WERI-Rb-1 (cell line): ENCODE measurements around the gene KHDRBS1.
"Not testable (repeated sequence)": the region's sequence is repeated elsewhere in the genome, so short reads cannot be mapped to it uniquely, and the experiment has no call there.

Experiments used
- DNase-seq: peaks from one replicate; pipeline ENCODE4 v3.0.0-alpha.2; 2020
- H3K27ac ChIP-seq: fragments of 250-450 bp; sonication (Bioruptor Pico); 2 replicates; pipeline ENCODE4 v1.5.1; 2020; ENCODE audit warnings: mild to moderate bottlenecking, moderate library complexity
- H3K27me3 ChIP-seq: fragments of 250-450 bp; sonication (Bioruptor Pico); 2 replicates; pipeline ENCODE4 v1.5.1; 2021; ENCODE audit warnings: mild to moderate bottlenecking, low read depth, moderate library complexity; ENCODE audit not compliant: insufficient read depth, severe bottlenecking
- H3K36me3 ChIP-seq: fragments of 250-450 bp; sonication (Bioruptor Pico); 2 replicates; pipeline ENCODE4 v1.5.1; 2020; ENCODE audit warnings: mild to moderate bottlenecking, moderate library complexity
- H3K4me3 ChIP-seq: 2 replicates; pipeline ENCODE4 v1.5.1; 2011; ENCODE audit warnings: low read depth, mild to moderate bottlenecking, control low read depth, low read length
- H3K9me3 ChIP-seq: fragments of 250-450 bp; sonication (Bioruptor Pico); 2 replicates; pipeline ENCODE4 v1.5.1; 2021; ENCODE audit warnings: mild to moderate bottlenecking, moderate library complexity; ENCODE audit not compliant: severe bottlenecking
- CTCF ChIP-seq: IDR thresholded peaks from 2 replicates; pipeline ENCODE4 v1.5.1; 2011; ENCODE audit warnings: low read depth, mild to moderate bottlenecking, control low read depth, inconsistent platforms, low read length

Gene KHDRBS1

DNA sequence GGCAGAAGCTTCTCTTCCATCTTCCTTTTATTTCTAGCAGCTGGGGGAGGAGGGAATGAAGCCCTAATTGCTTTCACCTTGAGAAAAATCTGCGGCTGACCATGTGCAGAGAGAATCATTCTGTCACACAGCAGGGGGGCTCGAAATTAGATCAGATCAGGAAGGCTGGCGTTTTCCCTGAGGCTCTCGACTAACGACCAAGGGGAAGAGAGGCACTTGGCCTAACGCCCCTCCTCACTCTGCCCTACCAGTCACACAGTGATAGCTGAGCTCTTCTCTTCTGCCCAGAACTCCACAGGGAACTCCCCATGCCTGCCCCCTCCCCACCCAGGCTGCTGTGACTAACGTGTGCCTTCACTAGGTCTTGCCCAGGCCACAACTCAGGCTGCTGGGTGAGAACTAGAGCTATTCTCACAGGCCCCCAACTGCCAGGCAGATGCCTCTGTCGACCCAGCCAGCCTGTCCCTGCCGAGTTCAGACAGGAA lies 26.5 kb upstream of the KHDRBS1 start:
- peak; percentile 25 for DNase-seq
- no peaks in the 10 kb centered on the region for H3K27me3 ChIP-seq
- no peak overlapping the region for H3K4me3 ChIP-seq
- TF ChIP-seq CTCF, result no peak
- H3K36me3 ChIP-seq, result no peaks in the 10 kb centered on the region
- peaks cover 4% of the 10 kb centered on the region for H3K9me3 ChIP-seq
- H3K27ac ChIP-seq, result no peak overlapping the region

- H3K9me3 ChIP-seq, result no peaks in the 10 kb centered on the region
- no peaks in the 10 kb centered on the region for H3K36me3 ChIP-seq
- no peaks in the 10 kb centered on the region for H3K27me3 ChIP-seq
- DNase-seq, result no peak
- no peak overlapping the region for H3K4me3 ChIP-seq
- no peak overlapping the region for H3K27ac ChIP-seq
- no peak for TF ChIP-seq CTCF
Measured at GRCh38 chr1:31989964-31990363, 23.7 kb upstream of the KHDRBS1 start.

DNA sequence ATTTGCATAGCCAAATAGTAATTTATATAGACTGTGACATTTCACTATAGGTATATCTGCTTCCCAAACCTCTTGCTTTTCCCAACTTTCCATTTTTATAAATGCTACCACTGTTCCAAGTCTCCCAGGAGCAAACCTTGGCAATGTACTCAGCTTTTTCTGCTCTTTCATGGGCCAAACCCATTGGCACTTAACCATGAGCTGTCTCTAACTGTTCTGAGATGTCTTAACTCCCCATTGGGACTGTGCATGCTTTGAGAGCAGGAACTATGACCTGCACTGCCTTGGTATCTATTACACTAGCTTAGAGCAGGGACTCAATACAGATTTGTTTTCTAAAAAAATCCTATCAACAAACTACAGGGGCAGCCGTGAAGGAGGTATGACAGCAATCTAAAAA lies 22.5 kb upstream of the KHDRBS1 start:
- H3K27ac ChIP-seq, result no peak overlapping the region
- no peak for TF ChIP-seq CTCF
- no peak overlapping the region for H3K4me3 ChIP-seq
- no peaks in the 10 kb centered on the region for H3K9me3 ChIP-seq
- no peak for DNase-seq
- no peaks in the 10 kb centered on the region for H3K36me3 ChIP-seq
- H3K27me3 ChIP-seq, result no peaks in the 10 kb centered on the region

- DNase-seq, result no peak
- no peaks in the 10 kb centered on the region for H3K9me3 ChIP-seq
- no peaks in the 10 kb centered on the region for H3K27me3 ChIP-seq
- H3K27ac ChIP-seq, result no peak overlapping the region
- H3K4me3 ChIP-seq, result no peak overlapping the region
- no peak for TF ChIP-seq CTCF
- H3K36me3 ChIP-seq, result no peaks in the 10 kb centered on the region
Measured at GRCh38 chr1:31995263-31995662, 18.4 kb upstream of the KHDRBS1 start.

GRCh38 chr1:31996121-31996520 lies 17.5 kb upstream of the KHDRBS1 start:
- not testable (repeated sequence) for H3K27ac ChIP-seq, H3K9me3 ChIP-seq, DNase-seq

DNA sequence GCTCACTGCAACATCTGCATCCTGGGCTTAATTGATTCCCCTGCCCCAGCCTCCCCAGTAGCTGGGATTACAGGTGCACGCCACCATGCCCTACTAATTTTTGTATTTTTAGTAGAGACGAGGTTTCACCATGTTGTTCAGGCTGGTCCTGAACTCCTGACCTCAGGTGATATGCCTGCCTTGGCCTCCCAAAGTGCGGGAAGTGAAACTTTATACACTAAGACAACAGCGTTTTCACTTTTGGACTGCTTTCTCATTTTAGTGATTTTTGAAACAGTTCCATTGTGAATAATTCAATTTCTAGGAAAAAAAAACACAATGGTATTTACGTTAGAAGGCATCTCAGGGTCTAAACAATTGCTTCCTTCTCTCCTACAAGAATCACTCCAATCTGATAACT lies 11.8 kb upstream of the KHDRBS1 start:
- Histone ChIP-seq H3K4me3 (no peak overlapping the region), H3K27ac (no peak overlapping the region), H3K27me3 (no peaks in the 10 kb centered on the region), H3K9me3 (no peaks in the 10 kb centered on the region), H3K36me3 (no peaks in the 10 kb centered on the region)
- TF ChIP-seq CTCF, result no peak
- DNase-seq, result no peak

More at GRCh38 chr1:31996121-31996520, 17.5 kb upstream of the KHDRBS1 start:
- not testable (repeated sequence) for H3K27me3 ChIP-seq, H3K36me3 ChIP-seq, H3K4me3 ChIP-seq

DNA sequence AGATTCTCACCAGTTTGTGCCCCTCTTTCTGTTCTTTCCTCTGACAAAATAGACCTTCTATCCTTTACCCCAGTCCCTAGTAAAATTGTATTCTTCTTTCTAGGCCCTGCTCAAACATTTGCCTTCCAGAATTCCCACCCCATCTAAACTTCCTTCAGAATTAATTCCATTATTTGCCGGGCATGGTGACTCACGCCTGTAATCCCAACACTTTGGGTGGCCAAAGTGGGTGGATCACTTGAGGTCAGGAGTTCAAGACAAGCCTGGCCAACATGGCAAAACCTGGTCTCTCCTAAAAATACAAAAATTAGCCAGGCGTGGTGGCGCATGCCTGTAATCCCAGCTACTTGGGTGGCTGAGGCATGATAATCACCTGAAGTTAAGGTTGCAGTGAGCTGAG lies 11.4 kb upstream of the KHDRBS1 start:
- H3K27me3 ChIP-seq, H3K4me3 ChIP-seq, H3K9me3 ChIP-seq, DNase-seq, H3K36me3 ChIP-seq, H3K27ac ChIP-seq: not testable (repeated sequence)
